Lower lobe of right lung (tissue), 2 donors: Measurements from ENCODE around the gene PTPRU. TPM values are rescaled to one million over a fixed set of nuclear protein-coding genes. Genes with fewer than 3 reads are reported as not detected.
A peak's percentile ranks its signal among the peaks of the same experiment; 100 is the strongest.

ENCODE experiments used
- ATAC-seq, 2 donors: fragments of 200-7000 bp; cut with Tn5 transposase; one replicate each; pipeline ENCODE4 v1.9.1; 2020 to 2022; ENCODE audit warnings: mild to moderate bottlenecking in 2 of 2, moderate library complexity in 2 of 2
- DNase-seq: peaks from one replicate; pipeline ENCODE4 v3.0.0-alpha.2; 2020
- H3K27ac ChIP-seq: fragments of 200-600 bp; one replicate; pipeline ENCODE4 v1.8.0; 2022
- H3K27me3 ChIP-seq: fragments of 200-600 bp; one replicate; pipeline ENCODE4 v1.8.0; 2022; ENCODE audit warnings: low read depth
- H3K36me3 ChIP-seq: fragments of 200-600 bp; one replicate; pipeline ENCODE4 v1.8.0; 2022; ENCODE audit warnings: mild to moderate bottlenecking
- H3K4me1 ChIP-seq: fragments of 200-600 bp; one replicate; pipeline ENCODE4 v1.8.0; 2022
- H3K4me3 ChIP-seq: fragments of 200-600 bp; one replicate; pipeline ENCODE4 v1.8.0; 2022; ENCODE audit warnings: mild to moderate bottlenecking
- H3K9me3 ChIP-seq: fragments of 200-600 bp; one replicate; pipeline ENCODE4 v1.8.0; 2022
- intact Hi-C: fragments of 100-400 bp; cut with DNase I; formaldehyde crosslinking; loops from one replicate; pipeline ENCODE4 v1.11.0; 2022
- total RNA-seq: library from RNA; stranded (reverse); fragmentation: NEBNext Ultra II Directional; extraction: Animal tissue kit (Norgen Biotek cat#: 25700); gene quantifications from one replicate; pipeline ENCODE4 v1.2.1, GENCODE V29; 2021
- TF ChIP-seq, protein P1 (sequence below): fragments of 200-600 bp; IDR thresholded peaks from one replicate; pipeline ENCODE4 v1.8.0; 2022; ENCODE audit warnings: antibody characterized with exemption, mild to moderate bottlenecking
- donor health status: DM: no; HTN: yes; CAD: no; lungs with severe emphysema.

The PTPRU gene
- total RNA-seq, 1 donor from 2014 or later = 35.1 TPM

DNA sequence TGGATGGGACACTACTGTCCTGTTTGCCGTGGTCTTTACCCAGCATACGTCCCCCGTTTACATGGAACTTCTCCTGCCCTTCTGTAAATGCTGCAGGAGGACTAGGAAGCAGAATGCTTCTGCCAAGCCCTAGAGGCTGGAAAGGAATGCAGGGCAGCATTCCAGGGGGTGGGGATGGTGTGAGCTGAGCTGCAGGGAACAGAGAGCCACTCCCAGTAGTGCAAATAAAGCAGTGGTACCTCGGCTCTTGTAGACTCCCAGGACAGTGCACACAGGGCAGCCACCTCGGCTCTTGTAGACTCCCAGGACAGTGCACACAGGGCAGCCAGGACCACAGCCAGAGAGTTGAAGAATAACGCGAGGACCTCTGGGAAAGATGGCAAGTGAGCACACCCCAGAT is 35.4 kb downstream of the PTPRU start:
- Histone ChIP-seq H3K27ac (peak overlapping the region; percentile 53), H3K9me3 (no peaks in the 10 kb centered on the region), H3K4me3 (no peak overlapping the region), H3K36me3 (peaks cover 16% of the 10 kb centered on the region), H3K27me3 (no peaks in the 10 kb centered on the region), H3K4me1 (peaks cover 22% of the 10 kb centered on the region)
- peak; percentile 88 for DNase-seq
- peak; percentile 98 for ATAC-seq
- intact Hi-C loops = no loop called here
- TF ChIP-seq, protein P1, sequence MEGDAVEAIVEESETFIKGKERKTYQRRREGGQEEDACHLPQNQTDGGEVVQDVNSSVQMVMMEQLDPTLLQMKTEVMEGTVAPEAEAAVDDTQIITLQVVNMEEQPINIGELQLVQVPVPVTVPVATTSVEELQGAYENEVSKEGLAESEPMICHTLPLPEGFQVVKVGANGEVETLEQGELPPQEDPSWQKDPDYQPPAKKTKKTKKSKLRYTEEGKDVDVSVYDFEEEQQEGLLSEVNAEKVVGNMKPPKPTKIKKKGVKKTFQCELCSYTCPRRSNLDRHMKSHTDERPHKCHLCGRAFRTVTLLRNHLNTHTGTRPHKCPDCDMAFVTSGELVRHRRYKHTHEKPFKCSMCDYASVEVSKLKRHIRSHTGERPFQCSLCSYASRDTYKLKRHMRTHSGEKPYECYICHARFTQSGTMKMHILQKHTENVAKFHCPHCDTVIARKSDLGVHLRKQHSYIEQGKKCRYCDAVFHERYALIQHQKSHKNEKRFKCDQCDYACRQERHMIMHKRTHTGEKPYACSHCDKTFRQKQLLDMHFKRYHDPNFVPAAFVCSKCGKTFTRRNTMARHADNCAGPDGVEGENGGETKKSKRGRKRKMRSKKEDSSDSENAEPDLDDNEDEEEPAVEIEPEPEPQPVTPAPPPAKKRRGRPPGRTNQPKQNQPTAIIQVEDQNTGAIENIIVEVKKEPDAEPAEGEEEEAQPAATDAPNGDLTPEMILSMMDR = no peak

DNA sequence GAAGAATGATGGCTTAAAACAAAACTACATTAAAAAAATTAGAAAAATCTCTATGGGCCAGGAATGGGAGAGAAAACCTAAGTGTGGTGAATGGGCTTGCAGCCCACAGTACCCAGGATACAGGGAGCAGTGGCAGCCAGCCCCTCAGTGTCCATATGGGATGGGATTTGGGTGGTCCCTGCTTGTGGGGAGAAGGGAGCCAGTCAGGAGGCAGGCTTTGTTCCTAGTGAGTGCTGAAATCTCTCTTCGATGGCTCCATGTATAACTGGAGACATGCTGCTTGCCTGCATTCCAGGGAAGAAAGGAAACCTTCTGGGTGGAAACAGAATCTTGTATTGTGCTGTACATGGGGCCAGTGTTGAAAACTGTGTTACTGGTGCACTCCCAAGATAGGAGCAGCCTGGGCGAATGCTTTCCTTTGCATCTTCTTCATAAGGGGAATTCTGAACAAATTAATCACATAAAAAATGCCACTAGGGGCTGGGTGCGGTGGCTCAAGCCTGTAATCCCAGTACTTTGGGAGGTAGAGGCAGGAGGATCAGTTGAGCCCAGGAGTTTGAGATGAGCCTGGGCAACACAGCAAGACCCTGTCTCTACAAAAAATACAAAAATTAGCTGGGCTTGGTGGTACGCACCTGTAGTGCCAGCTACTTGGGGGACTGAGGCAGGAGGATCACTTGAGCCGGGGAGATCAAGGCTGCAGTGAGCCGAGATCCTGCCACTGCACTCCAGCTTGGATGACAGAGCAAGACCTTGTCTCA is 36.0 kb downstream of the PTPRU start:
- H3K4me1 ChIP-seq = peaks cover 22% of the 10 kb centered on the region
- H3K4me3 ChIP-seq = no peak overlapping the region
- H3K9me3 ChIP-seq = no peaks in the 10 kb centered on the region
- H3K27ac ChIP-seq = peak overlapping the region; percentile 53
- TF ChIP-seq, protein P1 = no peak
- no peaks in the 10 kb centered on the region for H3K27me3 ChIP-seq
- peak; percentile 13 to 33 for ATAC-seq
- DNase-seq = no peak
- peaks cover 20% of the 10 kb centered on the region for H3K36me3 ChIP-seq
- intact Hi-C loops = no loop called here

DNA sequence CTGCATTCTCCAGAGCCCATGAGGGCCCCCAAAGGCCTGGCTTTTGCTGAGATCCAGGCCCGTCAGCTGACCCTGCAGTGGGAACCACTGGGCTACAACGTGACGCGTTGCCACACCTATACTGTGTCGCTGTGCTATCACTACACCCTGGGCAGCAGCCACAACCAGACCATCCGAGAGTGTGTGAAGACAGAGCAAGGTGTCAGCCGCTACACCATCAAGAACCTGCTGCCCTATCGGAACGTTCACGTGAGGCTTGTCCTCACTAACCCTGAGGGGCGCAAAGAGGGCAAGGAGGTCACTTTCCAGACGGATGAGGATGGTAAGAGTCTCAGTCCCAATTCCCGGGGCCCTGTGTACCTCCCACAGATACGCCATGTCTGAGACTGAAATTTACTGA is 39.1 kb downstream of the PTPRU start:
- DNase-seq (no peak), ATAC-seq (no peak)
- H3K27me3 ChIP-seq = no peaks in the 10 kb centered on the region
- no peak overlapping the region for H3K4me3 ChIP-seq
- intact Hi-C loops = no loop called here
- H3K36me3 ChIP-seq = peaks cover 38% of the 10 kb centered on the region
- TF ChIP-seq, protein P1 = no peak
- H3K9me3 ChIP-seq = no peaks in the 10 kb centered on the region
- peaks cover 22% of the 10 kb centered on the region for H3K4me1 ChIP-seq
- H3K27ac ChIP-seq = no peak overlapping the region

DNA sequence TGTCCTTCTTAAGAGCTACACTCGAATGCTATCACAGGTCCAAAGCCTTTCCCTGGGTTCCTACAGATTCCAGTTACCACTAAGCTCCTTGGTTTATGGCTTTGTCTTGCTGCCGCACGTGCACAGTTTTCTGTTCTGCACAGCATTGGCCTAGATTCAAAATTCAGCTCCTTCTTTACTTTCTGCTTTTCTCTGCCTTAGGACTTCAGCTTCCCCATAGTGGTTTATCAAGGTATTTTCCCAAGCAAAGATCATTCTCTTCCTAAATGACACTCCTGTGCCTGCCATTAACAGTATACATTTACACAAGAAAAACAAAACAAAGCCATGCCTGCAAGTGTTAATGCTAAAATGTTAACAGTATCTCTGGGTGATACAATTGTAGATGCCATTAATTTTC is 41.8 kb downstream of the PTPRU start:
- H3K27me3 ChIP-seq = no peaks in the 10 kb centered on the region
- intact Hi-C loops = no loop called here
- H3K4me3 ChIP-seq = no peak overlapping the region
- no peak for DNase-seq
- TF ChIP-seq, protein P1 = no peak
- no peaks in the 10 kb centered on the region for H3K9me3 ChIP-seq
- ATAC-seq = no peak
- no peak overlapping the region for H3K27ac ChIP-seq
- no peaks in the 10 kb centered on the region for H3K4me1 ChIP-seq
- peaks cover 38% of the 10 kb centered on the region for H3K36me3 ChIP-seq

DNA sequence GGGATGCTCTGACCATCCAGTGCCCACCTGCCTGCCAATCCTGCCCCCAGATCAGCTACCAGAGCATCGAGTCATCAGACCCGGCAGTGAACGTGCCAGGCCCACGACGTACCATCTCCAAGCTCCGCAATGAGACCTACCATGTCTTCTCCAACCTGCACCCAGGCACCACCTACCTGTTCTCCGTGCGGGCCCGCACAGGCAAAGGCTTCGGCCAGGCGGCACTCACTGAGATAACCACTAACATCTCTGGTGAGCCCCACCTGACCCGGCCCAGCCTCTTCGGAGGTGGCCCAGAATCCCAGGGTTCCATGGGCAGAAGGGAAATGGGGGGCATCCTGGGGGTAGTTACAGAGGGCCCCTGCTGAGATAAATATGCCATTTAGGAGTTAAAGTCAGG is 43.1 kb downstream of the PTPRU start:
- no peak overlapping the region for H3K4me3 ChIP-seq
- H3K27me3 ChIP-seq = no peaks in the 10 kb centered on the region
- H3K36me3 ChIP-seq = peaks cover 38% of the 10 kb centered on the region
- DNase-seq (no peak), ATAC-seq (no peak)
- no peak overlapping the region for H3K27ac ChIP-seq
- intact Hi-C loops = no loop called here
- TF ChIP-seq, protein P1 = no peak
- H3K4me1 ChIP-seq = no peaks in the 10 kb centered on the region
- H3K9me3 ChIP-seq = no peaks in the 10 kb centered on the region
